Fibroblast of lung (primary cell): Measurements from ENCODE around the gene TPM2. TPM values are rescaled to one million over a fixed set of nuclear protein-coding genes. Genes with fewer than 3 reads are reported as not detected.

Source experiments
- DNase-seq, 2 donors: peaks; one replicate each; pipeline versions ENCODE4 v3.0.0 to v3.0.0-alpha.2; 2010; ENCODE audit warnings: low read depth in 2 of 2
- H2AFZ ChIP-seq: 2 replicates; pipeline ENCODE4 v1.5.1; 2012; ENCODE audit warnings: low read length, control low read depth, inconsistent platforms
- H3K27ac ChIP-seq: 2 replicates; pipeline ENCODE4 v1.5.1; 2011; ENCODE audit warnings: low read length, control low read depth; ENCODE audit not compliant: insufficient read depth
- H3K27me3 ChIP-seq: 2 replicates; pipeline ENCODE4 v1.5.1; 2011; ENCODE audit warnings: mild to moderate bottlenecking, low read length; ENCODE audit not compliant: control insufficient read depth, insufficient read depth
- H3K36me3 ChIP-seq: 2 replicates; pipeline ENCODE4 v1.5.1; 2011; ENCODE audit warnings: low read length; ENCODE audit not compliant: control insufficient read depth, insufficient read depth
- H3K4me1 ChIP-seq: 2 replicates; pipeline ENCODE4 v1.5.1; 2011; ENCODE audit warnings: low read length; ENCODE audit not compliant: control insufficient read depth, insufficient read depth; ENCODE audit errors: extremely low read depth
- H3K4me2 ChIP-seq: 2 replicates; pipeline ENCODE4 v1.5.1; 2011; ENCODE audit warnings: low read length, control low read depth; ENCODE audit not compliant: insufficient read depth; ENCODE audit errors: extremely low read depth
- H3K4me3 ChIP-seq, 4 experiments: fragments of 200-600 bp in 1 of 4; sonication (generic) in 1 of 4; replicated peaks in 1 of 4; 2 replicates each; pipeline ENCODE4 v1.5.1; 2011 to 2016; ENCODE audit warnings: low read length in 4 of 4, low read depth in 3 of 4, mild to moderate bottlenecking in 3 of 4, control low read depth in 2 of 4, inconsistent platforms in 1 of 4, mixed read lengths in 1 of 4; ENCODE audit not compliant: insufficient read depth in 1 of 4; ENCODE audit errors: control extremely low read depth in 1 of 4
- H3K79me2 ChIP-seq: 2 replicates; pipeline ENCODE4 v1.5.1; 2012; ENCODE audit warnings: mild to moderate bottlenecking, low read length, inconsistent platforms; ENCODE audit not compliant: control insufficient read depth, insufficient read depth
- H3K9ac ChIP-seq: 2 replicates; pipeline ENCODE4 v1.5.1; 2011; ENCODE audit warnings: mild to moderate bottlenecking, low read length, control low read depth; ENCODE audit not compliant: insufficient read depth
- H3K9me3 ChIP-seq: 2 replicates; pipeline ENCODE4 v1.5.1; 2012; ENCODE audit warnings: low read depth, low read length; ENCODE audit not compliant: control insufficient read depth, insufficient read depth
- H4K20me1 ChIP-seq: 2 replicates; pipeline ENCODE4 v1.5.1; 2011; ENCODE audit warnings: low read length; ENCODE audit not compliant: control insufficient read depth, insufficient read depth; ENCODE audit errors: extremely low read depth
- CTCF ChIP-seq, 2 donors: IDR thresholded peaks in 1 of 2; conservative IDR thresholded peaks in 1 of 2; 1 replicate in 1 of 2; 2 replicates in 1 of 2; pipeline ENCODE4 v1.5.1; 2011 to 2012; ENCODE audit warnings: low read length in 2 of 2, control low read depth in 1 of 2, inconsistent platforms in 1 of 2, low read depth in 1 of 2, mild to moderate bottlenecking in 1 of 2
- EZH2 ChIP-seq: IDR thresholded peaks from 2 replicates; pipeline ENCODE4 v1.5.1; 2012; ENCODE audit warnings: low read length, control low read depth, mild to moderate bottlenecking; ENCODE audit errors: missing control alignments
- polyA plus RNA-seq, 2 donors: library from polyadenylated mRNA; depleted of rRNA in 1 of 2; stranded (reverse) in 1 of 2; unstranded in 1 of 2; fragments of >200 nt; gene quantifications; 2 replicates each; pipeline ENCODE4 v1.2.1, GENCODE V29; 2011 to 2012; ENCODE audit warnings: missing spikeins in 1 of 2
- total RNA-seq: library from RNA; depleted of rRNA; stranded (reverse); fragments of >200 nt; gene quantifications from 2 replicates; pipeline ENCODE4 v1.2.1, GENCODE V29; 2014

The TPM2 gene
- total and polyA plus RNA-seq, 2 donors (not counting 1 experiment from before 2014, with no cell fraction given) = 1,003 to 1,927 TPM

- Histone ChIP-seq H3K36me3 (peaks cover 12% of the 10 kb centered on the region), H3K27ac (peak overlapping the region; percentile 84), H4K20me1 (peaks cover 2% of the 10 kb centered on the region), H3K4me3 (peak overlapping the region; percentile 57 to 99 (median 66)), H2AFZ (no peak overlapping the region), H3K27me3 (no peaks in the 10 kb centered on the region), H3K79me2 (peaks cover 37% of the 10 kb centered on the region), H3K4me2 (peak overlapping the region; percentile 81), H3K9me3 (no peaks in the 10 kb centered on the region), H3K4me1 (peaks cover 20% of the 10 kb centered on the region), H3K9ac (peak overlapping the region; percentile 73)
- peak; percentile 72 to 83 for DNase-seq
- no peak for TF ChIP-seq EZH2
- no peak for TF ChIP-seq CTCF (conservative IDR thresholded peaks at IDR 0.05 in 1 of 2, IDR thresholded peaks at IDR 0.05 in 1 of 2; ENCODE audit: low read depth in 1 of 2, low read length in 2 of 2)
Measured at GRCh38 chr9:35690614-35691333, 1.0 kb upstream of the TPM2 start.

GRCh38 chr9:35690294-35690613 lies 529 bp upstream of the TPM2 start:
- DNase-seq = peak in 1 of 2 donors; percentile 41

More at GRCh38 chr9:35690294-35690613, 529 bp upstream of the TPM2 start:
- Histone ChIP-seq H3K9ac (peak overlapping the region; percentile 73), H3K27ac (peak overlapping the region; percentile 84), H3K4me3 (peak overlapping the region; percentile 57 to 99 (median 66)), H3K4me1 (peaks cover 20% of the 10 kb centered on the region), H3K4me2 (peak overlapping the region; percentile 49), H3K9me3 (no peaks in the 10 kb centered on the region), H4K20me1 (peaks cover 2% of the 10 kb centered on the region), H3K79me2 (peaks cover 43% of the 10 kb centered on the region), H2AFZ (no peak overlapping the region), H3K27me3 (no peaks in the 10 kb centered on the region), H3K36me3 (peaks cover 14% of the 10 kb centered on the region)
- TF ChIP-seq EZH2 (no peak), CTCF (conservative IDR thresholded peaks at IDR 0.05 in 1 of 2, IDR thresholded peaks at IDR 0.05 in 1 of 2; ENCODE audit: low read depth in 1 of 2, low read length in 2 of 2) (no peak)
